ENCODE results near the gene GAS2L3.

GAS2L3 gene

DNA sequence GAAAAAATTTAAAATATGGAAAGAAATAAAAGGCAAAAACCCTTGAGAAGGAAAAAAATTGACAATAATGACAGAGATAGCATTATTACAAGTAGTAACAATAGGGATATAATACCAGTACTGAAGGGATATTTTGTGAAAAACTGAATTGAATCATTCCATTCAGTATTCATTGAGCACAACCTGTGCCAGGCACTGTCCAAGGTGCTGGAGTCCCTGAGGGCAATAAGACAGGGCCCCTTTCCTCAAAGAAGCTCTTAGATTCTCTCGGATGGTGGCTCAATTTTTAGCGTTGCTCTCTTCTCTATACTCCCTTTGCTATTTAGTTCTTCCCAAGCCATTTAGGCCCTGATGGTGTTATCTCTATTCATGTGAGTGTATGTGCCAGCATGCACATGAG lies 34.3 kb upstream of the GAS2L3 start:
- in situ Hi-C loops (cut with MboI; ENCODE audit: low pct_unique_long_range_greater_than_20kb, low sequenced_read_pairs, unreplicated experiment), result no loop called here
- DNase-seq (ENCODE audit: low spot score), result no peak

DNA sequence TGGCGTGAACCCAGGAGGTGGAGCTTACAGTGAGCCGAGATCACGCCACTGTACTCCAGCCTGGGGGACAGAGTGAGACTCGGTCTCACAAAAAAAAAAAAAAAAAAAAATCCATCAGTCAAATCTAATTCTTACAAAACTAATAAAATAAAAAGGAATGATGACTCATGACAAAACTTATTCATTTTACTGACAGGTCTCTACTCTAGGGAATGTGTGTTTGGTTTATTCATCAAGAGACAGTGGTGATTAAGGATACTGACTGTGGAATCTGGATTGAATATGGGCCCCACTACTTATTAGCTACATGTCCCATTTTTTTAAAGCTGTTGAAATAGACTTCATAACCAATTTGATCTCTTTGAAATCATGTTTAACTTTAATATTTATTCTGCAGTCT lies 29.3 kb upstream of the GAS2L3 start:
- TF ChIP-seq CTCF (IDR thresholded peaks at IDR 0.05; ENCODE audit: extremely low read depth, insufficient read depth, missing control alignments), result no peak
- no peak for DNase-seq (ENCODE audit: low spot score)
- in situ Hi-C loops (cut with MboI; ENCODE audit: low pct_unique_long_range_greater_than_20kb, low sequenced_read_pairs, unreplicated experiment), result no loop called here

More for the DNA sequence above, 34.3 kb upstream of the GAS2L3 start:
- no peak for TF ChIP-seq CTCF (IDR thresholded peaks at IDR 0.05; ENCODE audit: extremely low read depth, insufficient read depth, missing control alignments)

DNA sequence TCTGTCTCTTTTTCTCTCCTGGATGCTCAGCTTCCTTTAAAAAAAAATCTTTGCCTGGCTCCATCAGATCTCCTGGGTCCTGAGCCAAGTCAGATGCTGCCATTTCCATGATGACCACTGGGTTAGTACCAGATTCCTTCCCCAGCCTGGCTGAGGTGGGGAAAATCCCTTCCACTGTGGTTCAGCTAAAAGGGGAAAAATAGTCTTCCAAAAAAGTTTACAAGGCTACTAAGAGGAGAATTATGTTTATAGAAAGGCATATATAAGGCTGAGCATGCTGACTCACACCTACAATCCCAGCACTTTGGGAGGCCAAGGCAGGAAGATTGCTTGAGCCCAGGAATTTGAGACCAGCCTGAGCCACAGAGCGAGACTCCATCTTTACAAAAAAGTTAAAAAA lies 28.4 kb upstream of the GAS2L3 start:
- no peak for TF ChIP-seq CTCF (IDR thresholded peaks at IDR 0.05; ENCODE audit: extremely low read depth, insufficient read depth, missing control alignments)
- no peak for DNase-seq (ENCODE audit: low spot score)
- in situ Hi-C loops (cut with MboI; ENCODE audit: low pct_unique_long_range_greater_than_20kb, low sequenced_read_pairs, unreplicated experiment), result no loop called here

- no peak for DNase-seq (ENCODE audit: low spot score)
- no peak for TF ChIP-seq CTCF (IDR thresholded peaks at IDR 0.05; ENCODE audit: extremely low read depth, insufficient read depth, missing control alignments)
- in situ Hi-C loops (cut with MboI; ENCODE audit: low pct_unique_long_range_greater_than_20kb, low sequenced_read_pairs, unreplicated experiment), result loop anchor here (25.0 kb wide), 1 partner anchor 317 kb away; no protein-coding TSS in a partner anchor
Measured at GRCh38 chr12:100553936-100554335, 19.5 kb upstream of the GAS2L3 start.

- DNase-seq (ENCODE audit: low spot score), result peak; percentile 32
- TF ChIP-seq CTCF (IDR thresholded peaks at IDR 0.05; ENCODE audit: extremely low read depth, insufficient read depth, missing control alignments), result peak; percentile 57
- in situ Hi-C loops (cut with MboI; ENCODE audit: low pct_unique_long_range_greater_than_20kb, low sequenced_read_pairs, unreplicated experiment), result loop anchor here (25.0 kb wide), 1 partner anchor 317 kb away; no protein-coding TSS in a partner anchor
Measured at GRCh38 chr12:100554608-100555077, 18.8 kb upstream of the GAS2L3 start.

DNA sequence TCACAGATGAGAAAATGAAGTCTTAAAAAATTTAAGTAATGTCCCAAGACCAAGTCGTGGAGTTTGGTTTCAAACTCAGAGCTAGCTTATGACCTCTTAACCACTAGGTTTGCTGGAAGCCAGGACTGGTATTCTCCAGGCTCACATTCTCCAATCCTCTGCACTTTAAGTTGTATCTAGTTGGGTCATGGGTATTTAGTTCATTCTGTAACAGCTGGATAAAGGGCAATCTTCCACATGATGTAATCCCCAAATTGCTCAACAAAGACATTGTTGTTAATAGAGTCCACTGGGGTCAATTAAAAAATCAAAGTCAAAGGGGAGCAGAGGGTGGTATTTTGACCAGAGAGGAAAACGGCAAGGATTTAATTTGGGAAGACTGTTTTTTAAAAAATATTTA lies 17.8 kb upstream of the GAS2L3 start:
- no peak for DNase-seq (ENCODE audit: low spot score)
- TF ChIP-seq CTCF (IDR thresholded peaks at IDR 0.05; ENCODE audit: extremely low read depth, insufficient read depth, missing control alignments), result no peak
- in situ Hi-C loops (cut with MboI; ENCODE audit: low pct_unique_long_range_greater_than_20kb, low sequenced_read_pairs, unreplicated experiment), result loop anchor here (25.0 kb wide), 1 partner anchor 318 kb away; no protein-coding TSS in a partner anchor

Data from GM13977 (cell line).